Esophagus muscularis mucosa (tissue), 4 donors: Measurements from ENCODE around the gene CLPSL1. TPM values are rescaled to one million over a fixed set of nuclear protein-coding genes. Genes with fewer than 3 reads are reported as not detected.
"Not testable (repeated sequence)": the region's sequence is repeated elsewhere in the genome, so short reads cannot be mapped to it uniquely, and the experiment has no call there.

Experiments used
- DNase-seq: peaks from one replicate; pipeline ENCODE4 v3.0.0-alpha.2; 2017; ENCODE audit errors: extremely low spot score
- H3K27ac ChIP-seq, 4 donors: fragments of 200-600 bp; sonication (generic); replicated peaks in 1 of 4; 1 replicate in 3 of 4; 2 replicates in 1 of 4; pipeline ENCODE4 v1.5.1; 2016 to 2019; ENCODE audit warnings: mild to moderate bottlenecking in 1 of 4
- H3K27me3 ChIP-seq, 4 donors: fragments of 200-600 bp; sonication (generic); one replicate each; pipeline versions ENCODE4 v1.5.1 to v1.6.0; 2016 to 2019
- H3K36me3 ChIP-seq, 4 donors: fragments of 200-600 bp; sonication (generic); one replicate each; pipeline ENCODE4 v1.5.1; 2016 to 2019
- H3K4me1 ChIP-seq, 4 donors: fragments of 200-600 bp; sonication (generic); one replicate each; pipeline ENCODE4 v1.5.1; 2016 to 2019
- H3K4me3 ChIP-seq, 4 donors: fragments of 200-600 bp; sonication (generic); 1 replicate in 2 of 4; 2 replicates in 2 of 4; pipeline ENCODE4 v1.5.1; 2016 to 2019; ENCODE audit warnings: mild to moderate bottlenecking in 4 of 4, moderate library complexity in 1 of 4
- H3K9me3 ChIP-seq, 4 donors: fragments of 200-600 bp; sonication (generic); 1 replicate in 3 of 4; 2 replicates in 1 of 4; pipeline ENCODE4 v1.5.1; 2016 to 2019
- CTCF ChIP-seq, 3 experiments: fragments of 200-600 bp in 2 of 3; fragments of 450-650 bp in 1 of 3; sonication (generic) in 2 of 3; IDR thresholded peaks; one replicate each; pipeline ENCODE4 v1.5.1; 2017 to 2019; ENCODE audit warnings: antibody characterized with exemption in 3 of 3, mild to moderate bottlenecking in 2 of 3, moderate library complexity in 1 of 3
- EP300 ChIP-seq: sonication (generic); formaldehyde crosslinking; IDR thresholded peaks from one replicate; pipeline ENCODE4 v1.6.1; 2017; ENCODE audit warnings: antibody characterized with exemption
- POLR2A ChIP-seq: fragments of 450-650 bp; IDR thresholded peaks from one replicate; pipeline ENCODE4 v1.6.1; 2017; ENCODE audit warnings: antibody characterized with exemption, moderate library complexity, mild to moderate bottlenecking, low read depth
- POLR2AphosphoS5 ChIP-seq, 2 donors: sonication (generic); formaldehyde crosslinking; IDR thresholded peaks; one replicate each; pipeline ENCODE4 v1.6.1; 2017; ENCODE audit warnings: antibody characterized with exemption in 2 of 2
- WGBS: methylation state at CpG from one replicate; pipeline ENCODE4 v1.1.5; 2018; 5-methylcytosine and 5-hydroxymethylcytosine counted together
- intact Hi-C: fragments of 100-400 bp; cut with DNase I; formaldehyde crosslinking; loops from one replicate; pipeline ENCODE4 v1.15.1; 2023
- total RNA-seq, 4 donors: library from RNA; depleted of rRNA; stranded (reverse); fragments of >200 nt; gene quantifications; one replicate each; pipeline versions ENCODE4 v1.1.0 to v1.2.1, GENCODE V29; 2016

Gene CLPSL1, protein sequence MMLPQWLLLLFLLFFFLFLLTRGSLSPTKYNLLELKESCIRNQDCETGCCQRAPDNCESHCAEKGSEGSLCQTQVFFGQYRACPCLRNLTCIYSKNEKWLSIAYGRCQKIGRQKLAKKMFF
- not detected for total RNA-seq

- whole genome bisulfite sequencing: 85% methylated on average over 7 of the region's 7 CpGs
- Histone ChIP-seq H3K4me1 (peaks cover 7 to 10% (median 10%) of the 10 kb centered on the region in 4 donors), H3K4me3 (no peak within 1 kb of the TSS), H3K27me3 (peaks cover 7 to 75% (median 12%) of the 10 kb centered on the region in 4 donors), H3K36me3 (no peaks in the 10 kb centered on the region), H3K27ac (no peak within 1 kb of the TSS), H3K9me3 (no peaks in the 10 kb centered on the region)
- no peak for DNase-seq
- TF ChIP-seq POLR2AphosphoS5 (IDR thresholded peaks at IDR 0.05) (no peak), POLR2A (no peak), CTCF (IDR thresholded peaks at IDR 0.05) (no peak), EP300 (no peak)
- intact Hi-C loops: no loop called here
Measured at GRCh38 chr6:35780719-35781118, at the start of gene CLPSL1. Gene CLPSL1, plus strand, starts transcription at chr6:35781019. Its CDS starts 92 bp downstream, at chr6:35781111.

GRCh38 chr6:35731414-35731735 lies 49.4 kb upstream of the CLPSL1 start:
- 0% methylated on average over 5 of the region's 23 CpGs for WGBS
- Histone ChIP-seq H3K4me3 (peak overlapping the region; percentile 62 to 70 (median 64)), H3K27ac (peak overlapping the region; percentile 96 to 100 (median 98)), H3K27me3 (no peaks in the 10 kb centered on the region), H3K9me3 (no peaks in the 10 kb centered on the region), H3K4me1 (peaks cover 67 to 98% (median 89%) of the 10 kb centered on the region in 4 donors), H3K36me3 (no peaks in the 10 kb centered on the region)
- peak; percentile 99 for DNase-seq
- intact Hi-C loops: no loop called here
- TF ChIP-seq EP300: no peak
- peak; percentile 88 for TF ChIP-seq POLR2A
- no peak for TF ChIP-seq CTCF (IDR thresholded peaks at IDR 0.05)
- peak in 1 of 2 donors; percentile 96 for TF ChIP-seq POLR2AphosphoS5 (IDR thresholded peaks at IDR 0.05)

- intact Hi-C loops: no loop called here
- Histone ChIP-seq H3K4me1 (peaks cover 62 to 98% (median 89%) of the 10 kb centered on the region in 4 donors), H3K27me3 (no peaks in the 10 kb centered on the region), H3K4me3 (peak overlapping the region; percentile 62 to 70 (median 64)), H3K36me3 (no peaks in the 10 kb centered on the region), H3K9me3 (no peaks in the 10 kb centered on the region), H3K27ac (peak overlapping the region; percentile 96 to 100 (median 98))
- WGBS: under 1% methylated on average over 34 of the region's 61 CpGs
- peak; percentile 99 for DNase-seq
- peak; percentile 32 for TF ChIP-seq POLR2A
- peak; percentile 98 for TF ChIP-seq EP300
- TF ChIP-seq POLR2AphosphoS5 (IDR thresholded peaks at IDR 0.05): peak in 1 of 2 donors; percentile 92
- TF ChIP-seq CTCF (IDR thresholded peaks at IDR 0.05): no peak
Measured at GRCh38 chr6:35731736-35732532, 48.9 kb upstream of the CLPSL1 start.

DNA sequence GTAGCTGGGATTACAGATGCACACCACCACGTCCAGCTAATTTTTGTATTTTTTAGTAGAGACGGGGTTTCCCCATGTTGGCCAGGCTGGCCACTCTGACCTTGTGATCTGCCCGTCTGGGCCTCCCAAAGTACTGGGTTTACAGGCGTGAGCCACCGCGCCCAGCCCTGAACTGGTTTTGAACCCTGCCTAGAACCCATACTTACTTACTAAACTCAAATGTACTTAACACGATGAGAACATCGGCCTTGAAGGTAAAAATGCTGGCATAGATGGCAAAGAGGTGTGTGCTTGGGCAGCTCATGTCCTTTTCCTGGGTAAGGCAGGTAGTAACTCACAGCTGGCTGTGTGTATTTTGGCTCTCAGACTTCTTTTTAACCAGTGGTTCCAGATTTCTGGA lies 47.2 kb upstream of the CLPSL1 start:
- Histone ChIP-seq H3K27me3 (no peaks in the 10 kb centered on the region), H3K4me3 (no peak overlapping the region), H3K4me1 (peaks cover 54 to 91% (median 82%) of the 10 kb centered on the region in 4 donors), H3K27ac (peak overlapping the region; percentile 96 to 100 (median 98)), H3K9me3 (no peaks in the 10 kb centered on the region), H3K36me3 (no peaks in the 10 kb centered on the region)
- WGBS: 93% methylated on average over 8 of the region's 8 CpGs
- TF ChIP-seq CTCF (IDR thresholded peaks at IDR 0.05) (no peak), POLR2AphosphoS5 (IDR thresholded peaks at IDR 0.05) (no peak), EP300 (no peak), POLR2A (no peak)
- intact Hi-C loops: loop anchor here (2.0 kb wide), 1 partner anchor 149 kb away; no protein-coding TSS in a partner anchor
- DNase-seq: no peak

GRCh38 chr6:35734319-35734718 lies 46.5 kb upstream of the CLPSL1 start:
- DNase-seq, H3K9me3 ChIP-seq, H3K36me3 ChIP-seq, H3K27me3 ChIP-seq, H3K4me3 ChIP-seq: not testable (repeated sequence)
- WGBS: 91% methylated on average over 12 of the region's 12 CpGs
- Histone ChIP-seq H3K4me1 (peaks cover 47 to 84% (median 75%) of the 10 kb centered on the region in 4 donors), H3K27ac (peak overlapping the region; percentile 96 to 100 (median 98))
- intact Hi-C loops: loop anchor here (2.0 kb wide), 1 partner anchor 150 kb away; no protein-coding TSS in a partner anchor
